ENCODE results near the gene ARPC4.

Gene ARPC4

GRCh38 chr3:9803494-9803893 is 10.6 kb downstream of the ARPC4 start:
- Histone ChIP-seq H3K27me3 (no peaks in the 10 kb centered on the region), H3K27ac (no peak overlapping the region), H3K9ac (no peak overlapping the region), H3K4me3 (no peak overlapping the region), H3K36me3 (peaks cover 91% of the 10 kb centered on the region), H3K9me3 (no peaks in the 10 kb centered on the region), H3K4me2 (no peak overlapping the region), H4K20me1 (peaks cover 61% of the 10 kb centered on the region), H3K4me1 (peaks cover 10% of the 10 kb centered on the region)
- no peak for TF ChIP-seq Cebpa-rat (IDR thresholded peaks at IDR 0.05)

DNA sequence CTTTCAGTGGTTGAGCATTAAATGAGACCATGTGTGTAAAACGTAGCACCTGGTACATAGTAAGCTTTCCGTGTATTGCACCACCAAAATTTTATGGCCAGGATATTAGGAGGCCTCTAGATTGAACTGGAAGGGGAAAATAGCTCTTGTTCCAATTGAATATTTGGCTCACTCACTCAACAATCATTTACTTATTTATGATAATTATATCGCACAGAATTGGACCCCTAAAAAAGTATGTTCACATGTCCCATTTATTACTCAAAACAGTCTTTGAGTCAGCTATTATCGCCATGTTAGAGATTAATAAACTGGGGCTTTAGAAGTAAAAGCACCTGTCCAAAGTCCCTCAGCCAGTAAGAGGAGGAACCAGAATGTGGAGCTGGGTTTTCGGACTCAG is 12.1 kb downstream of the ARPC4 start:
- Histone ChIP-seq H3K4me1 (peaks cover 22% of the 10 kb centered on the region), H3K36me3 (peaks cover 76% of the 10 kb centered on the region), H3K4me2 (no peak overlapping the region), H3K4me3 (no peak overlapping the region), H4K20me1 (peaks cover 46% of the 10 kb centered on the region), H3K27me3 (no peaks in the 10 kb centered on the region), H3K9me3 (no peaks in the 10 kb centered on the region), H3K9ac (no peak overlapping the region), H3K27ac (no peak overlapping the region)
- no peak for TF ChIP-seq Cebpa-rat (IDR thresholded peaks at IDR 0.05)

DNA sequence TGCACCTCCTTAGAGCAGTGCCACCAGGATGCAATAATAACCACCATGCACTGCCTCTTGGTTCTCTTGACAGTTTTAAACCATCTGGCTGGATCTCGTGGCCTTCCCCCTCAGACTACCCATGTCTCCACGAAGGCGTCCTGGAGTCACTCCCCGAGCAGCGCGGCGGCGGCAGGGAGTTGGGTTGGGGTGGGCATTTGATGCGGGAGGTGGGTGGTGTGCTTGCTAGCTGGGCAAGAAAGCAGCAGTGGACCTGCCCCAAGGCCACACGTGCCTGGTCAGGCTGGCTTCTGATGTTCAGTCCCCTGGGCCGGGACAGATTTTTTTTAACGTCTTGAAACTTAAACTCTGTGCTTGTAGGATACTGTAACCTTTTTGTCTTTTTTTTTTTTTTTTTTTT is 13.3 kb downstream of the ARPC4 start:
- H4K20me1 ChIP-seq, result peaks cover 37% of the 10 kb centered on the region
- no peaks in the 10 kb centered on the region for H3K9me3 ChIP-seq
- no peak overlapping the region for H3K9ac ChIP-seq
- H3K4me1 ChIP-seq, result peaks cover 31% of the 10 kb centered on the region
- H3K4me3 ChIP-seq, result no peak overlapping the region
- H3K36me3 ChIP-seq, result peaks cover 65% of the 10 kb centered on the region
- no peak overlapping the region for H3K27ac ChIP-seq
- H3K4me2 ChIP-seq, result no peak overlapping the region
- no peaks in the 10 kb centered on the region for H3K27me3 ChIP-seq
- no peak for TF ChIP-seq Cebpa-rat (IDR thresholded peaks at IDR 0.05)

- Histone ChIP-seq H3K27me3 (no peaks in the 10 kb centered on the region), H3K9me3 (no peaks in the 10 kb centered on the region), H3K27ac (no peak overlapping the region), H3K4me2 (no peak overlapping the region), H4K20me1 (peaks cover 32% of the 10 kb centered on the region), H3K36me3 (peaks cover 57% of the 10 kb centered on the region), H3K9ac (peak overlapping the region; percentile 34; the same call in 1 of the 2 replicates), H3K4me3 (no peak overlapping the region), H3K4me1 (peaks cover 31% of the 10 kb centered on the region)
- TF ChIP-seq Cebpa-rat (IDR thresholded peaks at IDR 0.05), result no peak
Observed at GRCh38 chr3:9806688-9807589, 14.1 kb downstream of the ARPC4 start.

- H3K4me2 ChIP-seq, result peak overlapping the region; percentile 87
- peaks cover 31% of the 10 kb centered on the region for H3K4me1 ChIP-seq
- H3K9me3 ChIP-seq, result no peaks in the 10 kb centered on the region
- no peak for TF ChIP-seq Cebpa-rat (IDR thresholded peaks at IDR 0.05)
- peaks cover 32% of the 10 kb centered on the region for H4K20me1 ChIP-seq
- H3K27ac ChIP-seq, result no peak overlapping the region
- H3K9ac ChIP-seq, result no peak overlapping the region
- no peaks in the 10 kb centered on the region for H3K27me3 ChIP-seq
- H3K4me3 ChIP-seq, result no peak overlapping the region
- H3K36me3 ChIP-seq, result peaks cover 55% of the 10 kb centered on the region
Observed at GRCh38 chr3:9807981-9808344, 15.1 kb downstream of the ARPC4 start.

DNA sequence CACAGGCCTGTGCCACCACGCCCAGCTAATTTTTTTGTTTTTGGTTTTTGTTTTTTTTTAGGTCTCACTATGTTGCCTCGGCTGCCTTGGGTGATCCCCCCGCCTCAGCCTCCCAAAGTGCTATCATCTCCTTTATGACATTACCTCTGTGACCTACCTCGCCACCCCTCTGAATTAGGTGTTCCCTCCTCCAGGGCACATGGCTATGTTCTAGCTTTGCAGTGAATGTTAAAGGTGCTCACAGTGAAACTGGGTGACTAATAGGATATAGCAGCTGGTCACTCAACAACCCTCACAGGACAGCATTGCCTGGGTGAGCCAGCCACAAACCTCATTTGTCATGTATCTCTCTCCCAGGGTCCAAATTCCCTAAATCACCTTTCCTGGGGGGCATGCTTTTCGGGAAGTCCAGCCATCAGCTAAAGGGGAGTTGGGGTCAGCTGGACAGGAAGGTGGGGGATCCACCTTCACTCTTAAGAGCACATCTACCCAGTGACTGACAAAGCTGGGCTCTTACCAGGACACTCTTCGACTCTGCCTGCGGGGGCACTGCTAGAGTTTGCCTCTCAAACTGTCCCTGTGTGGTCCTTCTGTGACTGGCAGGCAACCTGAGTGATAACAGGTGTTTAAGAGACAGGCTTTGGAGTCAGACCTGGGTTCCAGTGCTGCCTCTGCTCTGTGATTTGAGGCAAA is 15.6 kb downstream of the ARPC4 start:
- Histone ChIP-seq H3K27ac (no peak overlapping the region), H3K27me3 (no peaks in the 10 kb centered on the region), H3K4me3 (no peak overlapping the region), H3K4me2 (peak overlapping the region; percentile 87), H3K9ac (no peak overlapping the region), H3K4me1 (peaks cover 31% of the 10 kb centered on the region), H4K20me1 (peaks cover 28% of the 10 kb centered on the region), H3K36me3 (peaks cover 55% of the 10 kb centered on the region), H3K9me3 (no peaks in the 10 kb centered on the region)
- TF ChIP-seq Cebpa-rat (IDR thresholded peaks at IDR 0.05), result no peak

DNA sequence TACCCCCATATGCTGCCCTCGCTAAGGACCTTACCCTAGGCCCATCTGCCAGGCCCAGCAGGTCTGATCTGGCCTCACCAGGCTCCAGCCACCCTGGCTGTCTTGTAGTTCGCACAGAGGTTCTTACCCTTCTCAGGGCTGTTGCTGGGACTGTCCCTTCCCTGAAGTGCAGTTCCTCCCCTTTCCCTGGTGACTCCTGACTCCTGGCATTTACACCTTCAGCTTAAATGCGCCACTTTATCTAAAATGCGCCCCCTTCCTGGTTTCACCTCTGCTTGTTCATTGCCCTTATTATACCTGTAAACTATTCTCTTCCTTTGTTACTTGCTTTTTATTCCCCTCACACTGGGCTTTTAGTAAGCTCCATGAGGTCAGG is 16.3 kb downstream of the ARPC4 start:
- Histone ChIP-seq H3K4me2 (peak overlapping the region; percentile 87), H3K4me1 (peaks cover 31% of the 10 kb centered on the region), H3K27me3 (no peaks in the 10 kb centered on the region), H3K4me3 (peak overlapping the region; percentile 81), H4K20me1 (peaks cover 24% of the 10 kb centered on the region; the same call in 1 of the 2 replicates), H3K36me3 (peaks cover 52% of the 10 kb centered on the region), H3K9me3 (no peaks in the 10 kb centered on the region), H3K27ac (peak overlapping the region; percentile 90), H3K9ac (peak overlapping the region; percentile 86)
- no peak for TF ChIP-seq Cebpa-rat (IDR thresholded peaks at IDR 0.05)

DNA sequence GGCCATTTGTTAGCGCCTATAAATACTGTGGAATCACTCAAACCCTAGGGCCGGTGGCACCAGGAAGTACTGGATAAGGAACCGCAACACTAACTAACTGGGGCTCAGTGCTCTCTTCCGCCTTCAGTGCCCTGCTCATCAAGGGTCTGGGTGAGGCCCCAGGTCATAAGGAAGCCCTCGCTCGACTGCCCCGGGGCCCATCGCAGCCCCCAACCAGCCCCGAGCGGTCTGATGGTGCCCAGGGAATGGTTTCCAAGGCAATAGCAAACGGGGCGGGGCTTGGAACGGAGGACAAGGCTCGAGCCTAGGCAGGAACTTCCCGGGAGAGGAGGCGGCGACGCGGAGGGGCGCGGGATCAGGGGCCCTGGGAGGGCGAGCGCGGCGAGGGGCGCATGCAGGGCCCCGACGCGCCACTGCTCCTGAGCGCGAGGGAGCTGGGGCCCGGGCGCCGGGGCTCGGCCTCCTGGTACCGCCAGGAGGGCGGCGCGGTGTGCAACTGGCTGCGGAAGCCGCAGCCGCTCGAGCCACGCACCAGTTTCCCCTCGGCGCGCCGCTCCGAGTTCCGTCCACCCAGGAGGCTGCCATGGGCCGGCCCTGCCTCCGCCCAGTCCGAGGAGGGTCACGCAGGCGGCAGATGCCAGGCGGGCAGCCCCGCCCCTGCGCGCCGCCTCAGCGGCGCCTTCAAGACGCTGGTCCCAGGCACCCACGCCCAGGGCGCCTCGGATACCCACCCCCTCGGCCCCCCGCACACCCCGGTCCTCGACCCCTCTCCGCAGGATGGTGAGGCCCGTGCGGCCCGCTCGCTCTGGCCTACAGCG is 16.9 kb downstream of the ARPC4 start, which contains the start of gene TTLL3:
Gene TTLL3 (plus strand): TSS at position 648 of the 818 bp plus-strand sequence. CDS start 400 bp downstream, outside the sequence.
- Histone ChIP-seq H3K4me3 (peak within 1 kb of the TSS; percentile 81), H3K9me3 (no peaks in the 10 kb centered on the region), H3K27ac (peak within 1 kb of the TSS; percentile 90), H3K27me3 (no peaks in the 10 kb centered on the region), H3K4me1 (peaks cover 31% of the 10 kb centered on the region), H3K9ac (peak within 1 kb of the TSS; percentile 86), H4K20me1 (peaks cover 20% of the 10 kb centered on the region; the same call in 1 of the 2 replicates), H3K36me3 (peaks cover 46% of the 10 kb centered on the region), H3K4me2 (peak within 1 kb of the TSS; percentile 87)
- no peak for TF ChIP-seq Cebpa-rat (IDR thresholded peaks at IDR 0.05)

- H3K27ac ChIP-seq, result peak overlapping the region; percentile 90
Observed at GRCh38 chr3:9810433-9810770, 17.5 kb downstream of the ARPC4 start.

More at GRCh38 chr3:9810433-9810770, 17.5 kb downstream of the ARPC4 start:
- TF ChIP-seq Cebpa-rat (IDR thresholded peaks at IDR 0.05), result no peak
- Histone ChIP-seq H3K27me3 (no peaks in the 10 kb centered on the region), H3K36me3 (peaks cover 43% of the 10 kb centered on the region), H3K9ac (peak overlapping the region; percentile 86), H3K4me3 (peak overlapping the region; percentile 81), H4K20me1 (peaks cover 14% of the 10 kb centered on the region; the same call in 1 of the 2 replicates), H3K4me1 (peaks cover 31% of the 10 kb centered on the region), H3K4me2 (peak overlapping the region; percentile 87), H3K9me3 (no peaks in the 10 kb centered on the region)
